NCI-H2029 treated with DMSO at 0.1 percent for 48 hours (cell line): Measurements from ENCODE around the gene NPSR1.
"Not testable (repeated sequence)": the region's sequence is repeated elsewhere in the genome, so short reads cannot be mapped to it uniquely, and the experiment has no call there.

Source experiments
- DNase-seq: peaks from one replicate; lab custom pipeline; 2025; lab: John Stamatoyannopoulos, UW

Gene NPSR1

GRCh38 chr7:34837801-34838201 lies 179.8 kb downstream of the NPSR1 start:
- DNase-seq: no peak

GRCh38 chr7:34838329-34838728 lies 180.3 kb downstream of the NPSR1 start:
- no peak for DNase-seq

- DNase-seq: no peak
Measured at GRCh38 chr7:34839645-34840044, 181.6 kb downstream of the NPSR1 start.

- DNase-seq: no peak
Measured at GRCh38 chr7:34840176-34840785, 182.3 kb downstream of the NPSR1 start.

- DNase-seq: no peak
Measured at GRCh38 chr7:34841326-34841725, 183.3 kb downstream of the NPSR1 start.

GRCh38 chr7:34842782-34843181 lies 184.8 kb downstream of the NPSR1 start:
- no peak for DNase-seq

- DNase-seq: no peak
Measured at GRCh38 chr7:34844406-34844805, 186.4 kb downstream of the NPSR1 start.

GRCh38 chr7:34844936-34845665 lies 187.1 kb downstream of the NPSR1 start:
- DNase-seq: no peak

- no peak for DNase-seq
Measured at GRCh38 chr7:34845666-34846361, 187.8 kb downstream of the NPSR1 start.

GRCh38 chr7:34846976-34847375 lies 189.0 kb downstream of the NPSR1 start:
- no peak for DNase-seq

GRCh38 chr7:34848670-34849069 lies 190.7 kb downstream of the NPSR1 start:
- DNase-seq: no peak

GRCh38 chr7:34849163-34849960 lies 191.3 kb downstream of the NPSR1 start:
- DNase-seq: peak; percentile 46

GRCh38 chr7:34849986-34850385 lies 192.0 kb downstream of the NPSR1 start:
- peak; percentile 46 for DNase-seq

GRCh38 chr7:34850681-34851080 lies 192.7 kb downstream of the NPSR1 start:
- DNase-seq: no peak

- DNase-seq: no peak
Measured at GRCh38 chr7:34851431-34851830, 193.4 kb downstream of the NPSR1 start.

GRCh38 chr7:34858444-34858843 lies 200.4 kb downstream of the NPSR1 start:
- DNase-seq: not testable (repeated sequence)

- not testable (repeated sequence) for DNase-seq
Measured at GRCh38 chr7:34859281-34859680, 201.3 kb downstream of the NPSR1 start.

GRCh38 chr7:34866222-34866621 lies 208.2 kb downstream of the NPSR1 start:
- DNase-seq: not testable (repeated sequence)

- not testable (repeated sequence) for DNase-seq
Measured at GRCh38 chr7:34867341-34867740, 209.3 kb downstream of the NPSR1 start.

GRCh38 chr7:34868602-34869001 lies 210.6 kb downstream of the NPSR1 start:
- DNase-seq: not testable (repeated sequence)

GRCh38 chr7:34869057-34869456 lies 211.0 kb downstream of the NPSR1 start:
- DNase-seq: no peak

- DNase-seq: not testable (repeated sequence)
Measured at GRCh38 chr7:34870041-34870440, 212.0 kb downstream of the NPSR1 start.
